ENCODE results near the gene ZNF467.

Gene ZNF467

DNA sequence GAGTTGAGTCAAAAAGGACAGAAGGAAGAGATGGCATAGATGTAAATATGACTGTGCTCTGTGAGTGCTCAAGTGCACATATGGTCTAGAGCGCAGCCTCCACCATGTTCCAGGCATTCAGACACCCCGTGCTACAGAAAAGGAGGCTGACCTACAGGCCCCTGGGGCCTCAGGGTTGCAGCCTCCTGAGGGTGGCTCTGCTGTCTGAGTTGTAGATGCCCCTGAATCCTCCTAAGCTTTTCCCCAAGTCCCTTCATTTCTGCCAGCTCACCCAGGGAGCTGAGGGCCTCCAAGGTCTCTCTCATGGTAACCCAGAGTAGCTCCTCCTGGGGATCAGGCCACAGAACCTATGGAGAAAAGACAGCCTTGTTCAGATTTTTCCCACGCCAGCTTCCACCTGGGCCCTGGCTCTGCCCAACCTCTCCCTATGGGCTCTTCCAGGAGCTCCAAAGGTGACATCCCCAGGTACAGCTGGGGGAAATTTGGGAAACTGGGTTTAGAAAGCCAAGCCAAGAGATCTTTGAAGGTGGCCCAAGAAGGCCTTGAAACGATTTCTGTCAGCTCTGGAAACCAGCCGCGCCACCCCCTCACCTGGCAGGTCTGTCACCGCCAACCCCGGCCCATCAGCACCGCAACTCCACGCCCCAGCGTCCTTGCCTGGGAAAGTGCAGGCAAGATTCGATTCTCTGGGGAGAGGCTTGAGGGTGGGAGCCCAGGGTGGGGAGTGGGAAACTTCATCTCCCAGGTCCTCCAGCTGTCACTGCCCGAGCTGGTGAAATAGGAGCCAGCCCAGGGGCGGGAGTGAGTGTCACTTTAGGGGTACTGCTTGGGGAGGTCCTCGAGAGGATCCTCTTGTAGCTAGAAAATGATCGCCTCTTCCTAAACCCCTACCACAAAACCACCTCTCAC, 2.4 kb downstream of the ZNF467 start:
- no peak for DNase-seq (ENCODE audit: low read depth)

DNA sequence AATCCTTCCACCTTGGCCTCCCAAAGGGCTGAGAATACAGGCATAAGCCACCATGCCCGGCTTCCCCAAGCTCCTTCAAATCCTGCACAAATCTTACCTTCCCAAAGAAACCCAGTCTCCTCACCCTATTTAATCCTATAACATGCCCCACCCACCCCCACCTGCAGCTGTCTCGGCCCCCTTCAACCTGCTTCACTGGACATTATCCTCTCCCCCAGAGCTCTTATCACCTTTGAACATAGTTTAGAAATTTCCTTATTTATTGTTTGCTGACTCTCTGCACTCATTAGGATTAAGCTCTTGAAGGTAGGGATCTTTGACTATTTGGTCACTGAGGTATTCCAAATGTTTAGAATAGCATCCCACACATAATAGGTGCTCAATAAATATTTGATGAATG, 3.5 kb downstream of the ZNF467 start:
- DNase-seq (ENCODE audit: low read depth): no peak

DNA sequence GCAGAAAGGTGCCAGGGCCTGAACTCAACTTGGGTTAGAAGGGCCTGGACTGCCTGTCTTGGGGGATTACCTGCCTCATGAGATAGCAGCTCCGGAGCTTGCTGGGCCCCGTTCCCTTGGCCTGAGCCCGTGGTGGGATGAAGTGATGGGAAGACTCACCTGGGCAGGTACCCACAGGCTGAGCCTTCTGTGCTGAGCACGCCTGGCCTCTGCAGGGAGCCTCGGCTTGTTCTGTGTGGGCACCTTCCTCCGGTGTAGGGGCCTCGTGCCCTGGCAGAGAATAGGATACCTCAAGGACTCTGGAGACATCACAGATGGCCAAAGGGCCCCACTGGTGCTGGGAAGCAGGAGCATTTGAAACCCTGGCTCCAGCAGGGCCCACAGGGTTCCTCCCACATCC, 4.5 kb downstream of the ZNF467 start:
- DNase-seq (ENCODE audit: low read depth): no peak

DNA sequence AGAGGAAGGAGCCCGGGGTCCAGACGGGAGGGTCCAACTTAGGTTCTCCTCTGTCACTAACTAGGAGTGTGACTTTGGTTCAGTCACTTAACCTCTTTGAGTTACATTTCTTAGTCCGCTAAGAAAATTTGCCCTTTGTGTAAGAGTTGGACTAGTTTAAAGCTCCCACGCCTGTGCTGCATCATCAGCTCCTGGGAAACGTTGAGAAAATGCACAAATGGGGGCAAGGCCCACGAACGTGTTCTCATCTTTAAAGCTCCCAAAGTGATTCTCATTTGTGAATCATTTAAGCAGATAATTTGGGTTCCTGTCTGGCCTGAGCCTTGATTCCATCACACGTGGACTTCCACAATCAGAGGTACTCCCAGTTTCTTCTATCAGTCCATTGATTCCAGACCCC, 6.3 kb downstream of the ZNF467 start:
- no peak for DNase-seq (ENCODE audit: low read depth)

DNA sequence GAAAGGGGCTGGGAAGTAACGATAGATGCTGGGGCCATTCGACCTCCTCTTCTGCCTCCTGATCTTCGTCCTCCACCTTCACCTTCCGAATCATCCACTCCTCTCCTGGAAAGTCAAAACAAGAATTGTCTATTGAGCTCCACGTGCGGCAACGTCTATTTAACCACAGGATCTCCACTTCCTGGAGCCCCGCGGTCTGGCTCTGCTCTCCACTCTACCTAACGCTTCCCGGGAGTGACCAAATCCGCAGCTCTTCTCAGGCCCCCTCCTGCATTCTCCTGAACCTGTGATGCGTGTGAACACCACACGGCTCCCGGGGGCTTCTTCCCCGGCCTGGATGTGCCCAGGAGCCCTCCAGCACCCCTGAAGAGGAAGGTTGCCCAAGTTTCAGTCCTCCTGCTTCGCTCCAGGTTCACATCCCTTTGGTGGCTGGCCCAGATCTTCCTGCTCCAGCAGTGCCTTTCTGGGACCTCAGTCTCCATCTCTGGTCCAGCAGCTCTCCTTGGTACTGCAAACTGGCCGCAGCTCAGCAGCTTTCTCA, 7.2 kb downstream of the ZNF467 start:
- no peak for DNase-seq (ENCODE audit: low read depth)

DNA sequence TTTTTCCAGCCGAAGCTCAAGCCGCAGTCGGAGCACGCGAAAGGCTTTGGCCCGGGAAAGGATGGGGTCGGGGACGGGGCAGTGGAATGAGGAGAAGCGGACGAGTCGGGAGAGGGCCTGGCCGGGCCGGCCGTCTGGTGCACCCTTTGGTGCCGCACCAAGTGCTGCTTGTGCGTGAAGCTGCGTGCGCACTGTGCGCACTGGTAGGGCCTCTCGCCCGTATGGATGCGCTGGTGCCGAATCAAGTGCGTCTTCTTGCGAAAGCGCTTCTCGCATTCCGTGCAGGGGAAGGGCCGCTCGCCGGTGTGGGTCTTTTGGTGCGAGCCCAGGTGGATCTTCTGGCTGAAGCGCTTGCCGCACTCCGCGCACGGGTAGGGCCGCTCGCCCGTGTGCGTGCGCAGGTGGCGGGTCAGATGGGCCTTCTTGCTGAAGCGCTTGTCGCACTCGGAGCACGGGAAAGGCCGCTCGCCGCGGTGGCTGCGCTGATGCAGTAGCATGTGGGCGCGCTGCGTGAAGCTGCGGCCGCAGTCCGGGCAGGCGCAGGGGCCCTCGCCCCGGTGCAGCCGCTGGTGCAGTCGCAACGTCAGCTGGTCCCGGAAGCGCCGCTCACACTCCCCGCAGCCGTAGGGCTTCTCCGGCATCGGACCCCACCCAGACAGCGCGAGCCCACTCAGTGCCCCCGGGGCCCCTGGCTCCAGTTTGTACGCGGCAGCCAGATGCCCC, 7.8 kb downstream of the ZNF467 start:
- DNase-seq (ENCODE audit: low read depth): no peak

DNA sequence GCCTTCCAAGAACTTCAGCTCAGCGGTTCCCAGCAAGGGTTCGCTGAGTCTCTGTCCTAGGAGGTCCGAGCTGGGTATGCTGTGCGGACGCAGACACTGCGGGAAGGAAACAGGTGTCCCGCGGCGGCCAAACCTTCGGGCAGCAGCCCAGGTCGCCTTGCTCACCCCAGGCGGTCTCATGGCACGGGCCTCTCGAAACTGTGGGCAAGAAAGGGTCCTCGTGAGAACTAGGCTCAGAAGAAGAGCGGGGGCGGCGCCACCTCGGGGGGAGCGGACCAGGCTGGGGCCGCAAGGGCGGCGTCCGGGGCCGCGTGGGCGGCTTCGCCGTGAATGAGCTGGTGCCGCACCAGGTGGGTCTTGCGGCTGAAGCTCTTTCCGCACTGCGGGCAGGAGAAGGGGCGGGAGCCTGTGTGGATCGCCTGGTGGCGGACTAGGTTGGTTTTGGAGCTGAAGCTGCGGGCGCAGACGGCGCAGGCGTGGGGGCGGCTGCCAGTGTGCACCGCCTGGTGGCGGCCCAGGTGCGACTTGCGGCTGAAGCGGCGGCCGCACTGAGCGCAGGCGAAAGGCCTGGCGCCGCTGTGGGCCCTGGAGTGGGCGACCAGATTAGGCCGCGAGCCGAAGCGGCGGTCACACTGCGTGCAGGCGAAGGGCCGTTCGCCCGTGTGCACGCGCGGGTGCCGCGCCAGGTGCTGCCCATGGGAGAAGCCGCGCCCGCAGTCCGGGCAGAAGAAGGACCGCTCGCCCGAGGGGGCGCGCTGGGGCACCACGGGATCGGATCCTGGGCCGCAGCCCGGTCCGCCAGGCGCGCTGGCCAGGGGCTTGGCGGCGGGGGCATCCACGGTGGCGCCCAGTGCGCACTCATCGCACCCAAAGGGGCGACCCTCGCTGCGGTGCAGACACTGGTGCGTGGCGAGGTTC, 8.6 kb downstream of the ZNF467 start:
- no peak for DNase-seq (ENCODE audit: low read depth)

DNA sequence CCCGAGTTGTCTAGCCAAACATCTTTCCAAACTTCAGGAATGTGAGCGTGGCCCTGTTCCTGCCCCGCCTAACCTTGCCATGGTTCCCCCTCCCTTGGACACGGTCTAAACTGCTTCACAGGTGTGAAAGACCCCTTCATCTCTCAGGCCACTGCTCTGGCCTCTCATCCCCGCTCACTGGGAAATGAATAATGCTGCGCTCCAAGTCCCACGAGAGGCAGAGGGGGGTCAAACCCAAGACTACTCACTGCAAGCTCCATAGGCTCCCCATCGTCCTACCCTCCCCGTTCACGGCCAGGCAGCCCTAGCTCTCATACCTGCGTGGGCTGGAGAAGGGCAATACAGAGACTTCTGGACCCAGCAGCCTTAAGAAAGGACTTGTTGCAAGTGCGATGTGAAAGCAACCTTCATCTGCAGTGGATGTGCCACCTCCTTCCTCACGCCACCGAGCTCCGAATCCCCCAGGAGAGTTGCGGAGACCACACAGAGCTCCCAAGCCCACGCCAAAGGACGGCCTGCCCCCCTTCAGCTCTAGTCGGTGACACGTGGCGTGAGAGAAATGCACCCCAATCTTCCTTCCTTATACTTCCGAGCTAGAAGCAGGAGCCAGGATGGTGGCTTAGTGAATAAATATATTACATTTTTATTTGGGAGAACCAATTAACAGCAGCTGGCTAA, 9.7 kb downstream of the ZNF467 start:
- no peak for DNase-seq (ENCODE audit: low read depth)

DNA sequence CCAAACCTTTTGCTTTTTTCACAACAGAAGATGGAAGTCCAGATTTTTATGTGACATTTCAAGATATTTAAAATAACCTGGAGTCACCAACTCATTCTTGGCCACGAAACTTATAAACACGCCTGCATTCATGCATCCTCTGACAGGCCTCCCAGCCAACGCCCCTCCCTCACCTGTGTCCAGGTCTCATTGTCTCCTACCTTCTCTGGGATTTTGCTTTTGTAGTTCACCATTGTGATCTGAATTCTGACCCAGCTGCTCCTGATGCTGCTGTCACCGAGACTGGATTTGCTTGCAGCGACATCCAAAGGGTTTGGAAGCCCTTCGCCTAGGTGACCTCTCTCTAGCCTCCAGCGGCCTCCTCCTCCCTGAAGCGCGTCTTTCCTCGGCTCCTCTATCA, 10.8 kb downstream of the ZNF467 start:
- DNase-seq (ENCODE audit: low read depth): no peak

DNA sequence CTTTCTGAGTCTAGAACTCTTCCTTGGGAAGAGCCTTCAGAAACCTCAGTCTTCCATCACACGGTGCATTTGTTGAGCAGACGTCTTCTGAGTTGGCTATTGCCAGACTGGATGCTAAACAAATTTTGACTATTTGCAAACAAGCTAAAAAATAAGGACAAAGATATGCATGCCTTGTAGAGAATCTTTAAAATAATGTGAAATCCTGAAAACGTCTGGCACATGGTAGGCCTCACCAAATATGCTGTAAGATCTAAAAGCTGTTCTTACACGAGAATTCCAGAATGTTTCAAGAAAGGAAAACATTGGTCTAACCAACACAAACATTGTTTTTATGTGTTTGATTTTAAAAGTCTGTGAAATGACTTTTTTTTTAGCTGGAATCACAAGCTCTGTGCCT, 11.3 kb downstream of the ZNF467 start:
- no peak for DNase-seq (ENCODE audit: low read depth)

DNA sequence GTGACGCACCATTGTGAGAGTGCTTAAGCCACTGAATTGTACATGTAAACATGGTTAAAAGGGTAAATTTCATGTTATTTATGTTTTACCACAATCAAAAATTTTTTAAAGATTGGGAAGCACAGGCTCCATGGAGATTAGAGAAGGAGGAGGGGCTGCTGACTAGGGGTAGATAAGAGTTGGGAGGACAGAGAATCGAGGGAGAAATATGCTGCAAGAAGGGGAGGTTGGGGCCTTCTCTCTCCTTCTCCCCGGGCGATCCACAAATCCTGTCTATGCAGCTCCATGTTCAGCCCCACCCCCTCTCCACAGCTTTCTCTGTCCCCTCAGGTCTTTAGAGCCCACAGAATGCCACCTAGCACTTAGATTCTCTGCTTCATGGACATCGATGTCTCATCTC, 12.1 kb downstream of the ZNF467 start:
- DNase-seq (ENCODE audit: low read depth): no peak

DNA sequence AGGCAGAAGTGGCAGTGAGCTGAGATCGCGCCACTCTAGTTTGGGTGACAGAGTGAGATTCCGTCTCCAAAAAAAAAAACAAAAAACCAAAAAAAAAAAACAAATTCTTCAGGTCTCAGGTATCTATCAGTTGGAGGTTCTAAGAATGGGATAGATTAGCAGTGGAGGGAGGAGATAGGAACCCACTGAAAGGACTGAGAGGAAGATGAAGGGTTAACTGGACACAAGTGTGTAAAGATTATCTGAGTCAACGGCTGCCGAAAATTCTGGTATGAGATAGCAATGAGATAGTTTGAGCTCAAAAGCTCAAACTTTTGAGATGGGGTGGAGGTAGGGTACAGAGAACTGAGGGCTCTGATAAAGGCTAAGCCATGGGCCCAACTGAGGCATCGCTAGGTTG, 12.8 kb downstream of the ZNF467 start:
- DNase-seq (ENCODE audit: low read depth): no peak

DNA sequence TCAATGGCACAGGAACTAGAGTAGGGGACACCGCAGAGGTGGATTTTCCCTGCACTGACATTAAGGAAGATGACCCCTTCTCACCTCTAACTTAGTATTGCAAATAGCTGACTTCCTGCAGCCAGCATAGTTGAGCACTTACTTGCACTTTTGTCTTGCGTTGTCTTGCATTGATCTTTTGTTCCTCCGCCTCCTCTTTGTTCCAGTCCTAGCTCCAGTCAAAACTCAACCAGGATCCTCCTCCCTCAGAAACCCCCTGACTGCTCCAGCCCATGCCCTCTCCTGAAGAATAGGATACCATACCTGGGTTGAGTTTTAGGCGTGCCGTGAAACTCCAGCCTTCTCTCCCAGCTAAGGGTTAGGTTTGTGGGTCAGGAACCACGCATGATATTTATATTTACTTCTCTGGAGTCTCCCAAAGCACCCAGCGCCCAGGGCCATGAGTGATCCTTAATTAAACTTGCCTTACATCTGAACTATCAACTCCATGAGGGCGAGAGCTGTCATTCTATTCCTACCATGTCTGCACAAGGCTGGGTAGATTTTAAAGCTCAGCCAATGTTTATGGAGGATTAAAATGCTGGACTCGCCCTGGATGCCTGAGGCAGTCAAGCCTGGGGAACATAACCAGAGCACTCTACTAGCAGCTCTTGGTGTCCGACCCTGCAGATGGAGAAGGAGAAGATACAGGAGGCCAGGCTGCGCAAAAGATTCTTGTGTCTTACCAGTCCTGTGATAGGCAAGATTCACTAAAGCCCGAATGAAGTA, 14.1 kb downstream of the ZNF467 start:
- no peak for DNase-seq (ENCODE audit: low read depth)

DNA sequence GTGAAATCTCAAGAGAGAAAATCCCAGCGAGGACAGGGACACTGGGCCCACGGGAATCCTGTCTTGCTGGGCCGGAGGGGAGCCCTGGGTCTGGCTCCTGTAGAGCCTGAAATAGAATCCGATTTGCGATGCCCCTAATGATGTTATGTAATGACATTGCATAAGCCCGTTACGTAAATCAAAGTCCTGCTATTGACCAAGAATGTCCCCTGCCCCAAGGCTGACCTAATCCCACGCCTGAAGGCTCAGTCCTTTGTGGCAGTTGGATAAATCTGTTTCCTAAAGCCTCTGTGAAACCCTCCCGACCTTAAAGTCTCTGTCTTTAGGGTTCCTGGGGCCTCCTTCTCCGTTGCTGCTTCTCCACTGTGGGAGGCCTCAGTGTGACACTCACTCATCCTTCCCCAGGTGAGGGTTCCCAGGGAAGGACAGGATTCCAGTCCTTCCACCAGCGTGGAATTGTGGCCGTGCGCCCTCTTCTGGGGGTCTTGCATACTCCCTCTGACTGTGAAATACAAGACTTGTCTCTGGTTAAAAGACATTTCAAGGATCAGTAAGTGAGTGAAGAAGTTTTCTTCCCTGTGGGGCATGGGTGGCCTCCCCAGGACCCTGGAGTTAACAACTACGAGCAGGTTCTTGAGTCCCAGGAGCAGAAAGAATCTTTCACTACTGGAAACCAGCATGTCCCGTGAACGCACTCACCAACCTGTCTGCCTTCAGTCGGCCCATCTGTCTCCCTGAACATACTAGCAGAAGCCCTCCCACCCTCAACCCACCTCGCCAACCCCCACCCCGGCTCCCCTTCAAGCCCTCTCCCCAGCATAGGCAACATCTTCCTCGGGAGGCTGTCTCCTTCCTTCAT, 19.8 kb downstream of the ZNF467 start:
- DNase-seq (ENCODE audit: low read depth): no peak

DNA sequence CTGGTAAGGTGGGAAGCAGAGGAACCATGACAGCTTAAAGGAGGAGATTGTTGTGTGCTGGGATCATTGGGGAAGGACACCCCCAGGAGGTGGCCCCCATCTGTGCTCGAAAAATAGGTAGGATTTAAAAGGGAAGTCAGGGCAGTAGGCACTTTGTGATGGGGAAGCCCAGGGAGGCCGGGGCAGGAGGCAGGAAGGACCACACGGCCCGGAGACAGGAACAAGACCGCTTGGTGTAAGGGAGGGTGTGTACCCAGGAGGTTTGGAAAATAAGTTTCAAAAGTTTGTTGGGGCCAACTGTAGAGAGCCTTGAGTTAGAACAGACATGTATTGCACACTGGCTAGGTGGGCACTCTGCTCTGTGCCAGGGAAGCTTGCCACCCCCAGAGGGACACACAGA, 20.7 kb downstream of the ZNF467 start:
- no peak for DNase-seq (ENCODE audit: low read depth)

DNA sequence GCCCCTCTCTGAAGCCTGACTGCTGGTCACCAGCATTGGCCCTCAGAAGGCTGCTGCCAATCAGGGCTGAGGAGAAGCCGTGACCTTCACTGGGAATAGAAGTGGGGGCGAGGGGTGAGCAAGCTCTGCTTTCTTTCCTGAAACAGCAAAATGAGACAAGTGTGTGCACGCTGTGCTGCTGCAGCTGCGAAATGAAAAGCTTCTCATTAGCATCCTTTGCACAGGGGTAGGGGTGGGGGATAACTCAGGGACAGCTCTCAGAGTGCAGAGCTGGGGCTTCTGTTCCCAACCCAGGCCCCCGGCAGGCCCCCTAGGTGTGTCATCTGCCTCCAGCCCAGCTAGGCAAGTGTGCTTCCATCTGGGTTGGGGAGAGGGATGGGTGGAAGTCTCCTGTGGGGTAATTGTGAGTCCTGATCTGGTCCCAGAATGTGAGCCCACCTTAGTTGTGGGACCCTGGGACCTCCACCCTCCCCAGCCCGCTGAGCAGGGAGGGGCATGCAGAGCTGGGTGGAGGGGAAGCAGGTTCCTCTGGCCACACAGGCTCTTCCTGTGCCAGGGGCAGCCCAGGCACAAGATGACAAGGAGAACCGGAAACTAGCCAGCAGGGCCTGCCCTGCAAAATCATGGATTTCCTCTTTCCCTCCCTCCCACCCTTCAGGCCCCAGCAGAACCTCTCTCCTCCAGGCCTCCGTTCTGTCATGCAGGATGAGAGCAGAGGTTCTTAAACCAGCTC, 22.2 kb downstream of the ZNF467 start:
- no peak for DNase-seq (ENCODE audit: low read depth)

DNA sequence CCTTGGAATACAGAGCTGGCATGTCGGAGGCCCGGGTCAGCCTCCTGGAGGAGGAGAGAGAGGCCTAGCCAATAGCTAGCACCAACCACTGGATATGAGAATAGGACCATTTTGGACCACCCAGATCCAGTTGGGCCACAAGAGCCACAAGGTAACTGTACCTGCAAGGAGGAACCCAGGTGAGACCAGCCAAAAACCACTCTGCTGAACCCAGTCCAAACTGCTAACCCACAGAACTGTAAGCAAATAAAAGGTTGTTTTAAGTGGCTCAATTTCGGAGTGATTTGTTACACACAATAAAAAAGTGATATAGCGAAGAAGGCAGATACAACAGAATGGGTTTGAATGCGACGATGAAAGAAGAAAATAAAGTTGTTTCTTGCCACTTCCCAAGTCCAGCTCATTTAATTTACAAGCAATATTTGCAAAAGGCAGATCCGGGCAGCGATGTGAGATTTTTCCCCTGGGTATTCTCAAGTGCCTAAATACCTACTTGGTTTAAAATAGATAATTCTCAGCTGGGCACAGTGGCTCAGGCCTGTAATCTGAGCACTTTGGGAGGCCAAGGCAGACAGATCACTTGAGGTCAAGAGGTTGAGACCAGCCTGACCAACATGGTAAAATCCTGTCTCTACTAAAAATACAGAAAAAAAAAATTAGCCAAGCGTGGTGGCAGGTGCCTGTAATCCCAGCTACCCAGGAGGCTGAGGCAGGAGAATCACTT, 23.1 kb downstream of the ZNF467 start:
- DNase-seq (ENCODE audit: low read depth): no peak

DNA sequence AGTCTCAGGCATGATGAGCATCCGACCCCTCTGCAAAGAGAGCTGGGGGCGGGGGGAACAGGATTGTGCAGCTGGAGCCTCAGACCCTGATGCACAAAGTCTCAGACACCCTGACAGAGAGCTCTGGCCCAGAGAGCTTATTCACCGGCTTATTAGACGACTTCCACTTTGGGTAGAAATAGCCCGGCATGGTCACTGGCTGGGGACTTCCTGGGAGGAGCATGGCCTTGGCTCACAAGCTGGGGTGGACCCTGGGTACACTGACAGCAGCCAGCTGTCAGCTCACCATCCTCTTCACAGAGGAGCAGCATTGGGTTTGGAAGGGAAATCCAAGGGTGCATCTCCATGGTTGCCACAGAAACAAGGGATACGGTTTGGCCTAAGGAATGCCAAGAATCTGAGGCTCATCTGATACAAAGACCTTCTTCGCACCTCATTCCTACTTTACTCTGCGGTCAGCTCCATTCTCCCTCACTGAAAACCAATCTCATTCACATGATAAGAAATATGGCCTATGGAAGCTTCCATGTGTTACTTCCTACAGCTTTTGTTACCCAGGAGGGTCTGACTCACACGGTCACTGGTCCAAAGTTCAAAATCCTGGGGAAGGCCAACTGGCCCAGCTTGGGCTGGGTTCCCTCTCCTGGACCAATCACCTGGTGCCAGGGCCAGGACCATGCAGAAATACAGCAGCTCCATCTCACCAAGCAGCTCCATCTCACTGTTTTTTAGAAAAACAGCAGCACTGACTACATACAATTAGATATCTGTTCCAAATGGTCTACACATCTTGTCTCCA, 25.1 kb downstream of the ZNF467 start:
- DNase-seq (ENCODE audit: low read depth): no peak

Data from stimulated activated CD8-positive, alpha-beta memory T cell treated with anti-CD3 and anti-CD28 coated beads, Interleukin-15, amount 100 ng/mL, for 24 hours (primary cell).